Bronchial epithelial cell (primary cell): ENCODE data around the gene ADH5. TPM values are rescaled to one million over a fixed set of nuclear protein-coding genes. Genes with fewer than 3 reads are reported as not detected.
A peak's percentile ranks its signal among the peaks of the same experiment; 100 is the strongest.
"Not testable (repeated sequence)": the region's sequence is repeated elsewhere in the genome, so short reads cannot be mapped to it uniquely, and the experiment has no call there.

Experiments
- DNase-seq: peaks from one replicate; pipeline ENCODE4 v3.0.0-alpha.2; 2010; ENCODE audit warnings: low read depth
- FAIRE-seq: peaks from 2 replicates; lab custom pipeline; 2011; peaks lifted over from hg19 to GRCh38; lab: Jason Lieb, UNC
- H3K27me3 ChIP-seq: 2 replicates; pipeline ENCODE4 v1.5.1; 2011; ENCODE audit warnings: low read length; ENCODE audit not compliant: control insufficient read depth, insufficient read depth
- H3K36me3 ChIP-seq: 2 replicates; pipeline ENCODE4 v1.5.1; 2011; ENCODE audit warnings: low read length; ENCODE audit not compliant: control insufficient read depth, insufficient read depth
- H3K4me3 ChIP-seq: 2 replicates; pipeline ENCODE4 v1.5.1; 2011; ENCODE audit warnings: mild to moderate bottlenecking, low read depth, low read length, control low read depth
- CTCF ChIP-seq: IDR thresholded peaks from 2 replicates; pipeline ENCODE4 v1.5.1; 2011; ENCODE audit warnings: mild to moderate bottlenecking, moderate library complexity, low read length, control low read depth, inconsistent platforms; ENCODE audit not compliant: insufficient read depth, severe bottlenecking
- total RNA-seq: library from RNA; depleted of rRNA; stranded (reverse); fragments of >200 nt; gene quantifications from 2 replicates; pipeline ENCODE4 v1.2.1, GENCODE V29; 2014

ADH5 gene
- total RNA-seq, 1 donor from 2014 or later = 152 TPM

- TF ChIP-seq CTCF = no peak
- no peaks in the 10 kb centered on the region for H3K27me3 ChIP-seq
- no peak overlapping the region for H3K4me3 ChIP-seq
- DNase-seq = no peak
- FAIRE-seq = no peak
- H3K36me3 ChIP-seq = no peaks in the 10 kb centered on the region
These were observed 15.6 kb upstream of the ADH5 start for GRCh38 chr4:99104153-99104552.

GRCh38 chr4:99103166-99103565 lies 14.6 kb upstream of the ADH5 start:
- Histone ChIP-seq H3K4me3 (no peak overlapping the region), H3K27me3 (no peaks in the 10 kb centered on the region), H3K36me3 (no peaks in the 10 kb centered on the region)
- TF ChIP-seq CTCF = no peak
- no peak for FAIRE-seq
- DNase-seq = no peak

GRCh38 chr4:99102634-99103033 lies 14.0 kb upstream of the ADH5 start:
- no peak for DNase-seq
- Histone ChIP-seq H3K4me3 (no peak overlapping the region), H3K36me3 (no peaks in the 10 kb centered on the region), H3K27me3 (no peaks in the 10 kb centered on the region)
- no peak for FAIRE-seq
- no peak for TF ChIP-seq CTCF

- DNase-seq = no peak
- no peak overlapping the region for H3K4me3 ChIP-seq
- H3K27me3 ChIP-seq = no peaks in the 10 kb centered on the region
- no peaks in the 10 kb centered on the region for H3K36me3 ChIP-seq
- TF ChIP-seq CTCF = no peak
- FAIRE-seq = no peak
These were observed 12.3 kb upstream of the ADH5 start for GRCh38 chr4:99100876-99101275.

- not testable (repeated sequence) for H3K27me3 ChIP-seq, DNase-seq, FAIRE-seq, H3K36me3 ChIP-seq, H3K4me3 ChIP-seq
These were observed 11.2 kb upstream of the ADH5 start for GRCh38 chr4:99099814-99100213.

GRCh38 chr4:99099311-99099710 lies 10.7 kb upstream of the ADH5 start:
- H3K27me3 ChIP-seq = no peaks in the 10 kb centered on the region
- no peak for FAIRE-seq
- H3K36me3 ChIP-seq = no peaks in the 10 kb centered on the region
- no peak for TF ChIP-seq CTCF
- no peak for DNase-seq
- no peak overlapping the region for H3K4me3 ChIP-seq

- not testable (repeated sequence) for FAIRE-seq, H3K36me3 ChIP-seq, H3K4me3 ChIP-seq, H3K27me3 ChIP-seq
- peak; percentile 81 for DNase-seq
These were observed 3.3 kb upstream of the ADH5 start for GRCh38 chr4:99091841-99092240.
